Measurements from ENCODE around the gene ZFR.
"Not testable (repeated sequence)": the region's sequence is repeated elsewhere in the genome, so short reads cannot be mapped to it uniquely, and the experiment has no call there.

ZFR gene

GRCh38 chr5:32462618-32463017 is 18.1 kb upstream of the ZFR start:
- no peak overlapping the region for H3K4me3 ChIP-seq (ENCODE audit: low read length)
- TF ChIP-seq CTCF (conservative IDR thresholded peaks at IDR 0.05; ENCODE audit: low read depth, low read length) = no peak
- DNase-seq (ENCODE audit: low read depth) = no peak

- no peak for DNase-seq (ENCODE audit: low read depth)
- H3K4me3 ChIP-seq (ENCODE audit: low read length) = no peak overlapping the region
- no peak for TF ChIP-seq CTCF (conservative IDR thresholded peaks at IDR 0.05; ENCODE audit: low read depth, low read length)
Measured at GRCh38 chr5:32461441-32462120, 17.0 kb upstream of the ZFR start.

GRCh38 chr5:32460702-32461101 is 16.2 kb upstream of the ZFR start:
- no peak for DNase-seq (ENCODE audit: low read depth)
- TF ChIP-seq CTCF (conservative IDR thresholded peaks at IDR 0.05; ENCODE audit: low read depth, low read length) = no peak

GRCh38 chr5:32458880-32459495 is 14.4 kb upstream of the ZFR start:
- DNase-seq (ENCODE audit: low read depth) = no peak

More at GRCh38 chr5:32460702-32461101, 16.2 kb upstream of the ZFR start:
- no peak overlapping the region for H3K4me3 ChIP-seq (ENCODE audit: low read length)

GRCh38 chr5:32455311-32455710 is 10.8 kb upstream of the ZFR start:
- DNase-seq (ENCODE audit: low read depth) = no peak
- no peak for TF ChIP-seq CTCF (conservative IDR thresholded peaks at IDR 0.05; ENCODE audit: low read depth, low read length)
- H3K4me3 ChIP-seq (ENCODE audit: low read length) = no peak overlapping the region

More at GRCh38 chr5:32458880-32459495, 14.4 kb upstream of the ZFR start:
- TF ChIP-seq CTCF (conservative IDR thresholded peaks at IDR 0.05; ENCODE audit: low read depth, low read length) = no peak
- H3K4me3 ChIP-seq (ENCODE audit: low read length) = no peak overlapping the region

GRCh38 chr5:32454821-32455220 is 10.3 kb upstream of the ZFR start:
- no peak for DNase-seq (ENCODE audit: low read depth)
- H3K4me3 ChIP-seq (ENCODE audit: low read length) = no peak overlapping the region
- TF ChIP-seq CTCF (conservative IDR thresholded peaks at IDR 0.05; ENCODE audit: low read depth, low read length) = no peak

GRCh38 chr5:32453916-32454315 is 9.4 kb upstream of the ZFR start:
- DNase-seq (ENCODE audit: low read depth) = no peak
- TF ChIP-seq CTCF (conservative IDR thresholded peaks at IDR 0.05; ENCODE audit: low read depth, low read length) = no peak
- no peak overlapping the region for H3K4me3 ChIP-seq (ENCODE audit: low read length)

- H3K4me3 ChIP-seq (ENCODE audit: low read length); DNase-seq (ENCODE audit: low read depth): not testable (repeated sequence)
Measured at GRCh38 chr5:32452316-32452715, 7.8 kb upstream of the ZFR start.
